Nephron progenitor cell (in vitro differentiated cells): ENCODE measurements around the gene ASTN2.

Experiments used
- DNase-seq: peaks from one replicate; pipeline ENCODE4 v3.0.0; 2021
- H3K27ac Mint-ChIP-seq: 2 replicates; pipeline ENCODE4 v1.8.0; 2021; ENCODE audit warnings: mild to moderate bottlenecking, moderate library complexity, mixed read lengths
- H3K27me3 Mint-ChIP-seq: 2 replicates; pipeline ENCODE4 v1.8.0; 2021; ENCODE audit warnings: mild to moderate bottlenecking, low read depth, mixed read lengths; ENCODE audit not compliant: poor library complexity
- H3K36me3 Mint-ChIP-seq: 2 replicates; pipeline ENCODE4 v1.8.0; 2021; ENCODE audit warnings: low read depth, mixed read lengths
- H3K4me1 Mint-ChIP-seq: 2 replicates; pipeline ENCODE4 v1.8.0; 2021; ENCODE audit warnings: mixed read lengths
- H3K4me3 Mint-ChIP-seq: 2 replicates; pipeline ENCODE4 v1.8.0; 2021; ENCODE audit warnings: mild to moderate bottlenecking, moderate library complexity, mixed read lengths
- H3K9me3 Mint-ChIP-seq: 2 replicates; pipeline ENCODE4 v1.8.0; 2021; ENCODE audit warnings: mild to moderate bottlenecking, moderate library complexity, mixed read lengths
- TF ChIP-seq, protein P1 (sequence below): fragments of 200-600 bp; sonication (generic); IDR thresholded peaks from 2 replicates; pipeline ENCODE4 v1.5.0; 2021; ENCODE audit warnings: antibody characterized with exemption

Gene ASTN2

DNA sequence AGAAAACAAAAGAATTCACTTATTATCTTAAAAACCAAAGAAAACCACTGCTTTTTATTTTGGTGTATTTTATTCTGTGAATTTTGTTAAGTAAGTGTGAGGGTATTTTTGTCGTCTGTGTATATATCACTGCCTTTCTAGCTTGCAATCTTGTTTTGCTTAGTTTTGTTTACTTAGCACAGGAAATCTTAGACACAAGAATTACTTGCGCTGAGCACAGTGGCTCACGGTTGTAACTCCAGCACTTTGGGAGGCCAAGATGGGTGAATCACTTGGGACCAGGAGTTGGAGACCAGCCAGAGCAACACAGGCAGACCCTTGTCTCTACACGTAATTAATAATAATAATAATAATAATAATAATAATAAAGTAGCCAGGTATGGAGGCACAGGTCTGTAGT is 1030.9 kb downstream of the ASTN2 start:
- H3K27me3 Mint-ChIP-seq, result peaks cover 9% of the 10 kb centered on the region
- H3K4me1 Mint-ChIP-seq, result peaks cover 21% of the 10 kb centered on the region
- DNase-seq, result no peak
- H3K27ac Mint-ChIP-seq, result no peak overlapping the region
- peaks cover 18% of the 10 kb centered on the region for H3K36me3 Mint-ChIP-seq
- no peaks in the 10 kb centered on the region for H3K9me3 Mint-ChIP-seq
- no peak overlapping the region for H3K4me3 Mint-ChIP-seq
- TF ChIP-seq, protein P1, sequence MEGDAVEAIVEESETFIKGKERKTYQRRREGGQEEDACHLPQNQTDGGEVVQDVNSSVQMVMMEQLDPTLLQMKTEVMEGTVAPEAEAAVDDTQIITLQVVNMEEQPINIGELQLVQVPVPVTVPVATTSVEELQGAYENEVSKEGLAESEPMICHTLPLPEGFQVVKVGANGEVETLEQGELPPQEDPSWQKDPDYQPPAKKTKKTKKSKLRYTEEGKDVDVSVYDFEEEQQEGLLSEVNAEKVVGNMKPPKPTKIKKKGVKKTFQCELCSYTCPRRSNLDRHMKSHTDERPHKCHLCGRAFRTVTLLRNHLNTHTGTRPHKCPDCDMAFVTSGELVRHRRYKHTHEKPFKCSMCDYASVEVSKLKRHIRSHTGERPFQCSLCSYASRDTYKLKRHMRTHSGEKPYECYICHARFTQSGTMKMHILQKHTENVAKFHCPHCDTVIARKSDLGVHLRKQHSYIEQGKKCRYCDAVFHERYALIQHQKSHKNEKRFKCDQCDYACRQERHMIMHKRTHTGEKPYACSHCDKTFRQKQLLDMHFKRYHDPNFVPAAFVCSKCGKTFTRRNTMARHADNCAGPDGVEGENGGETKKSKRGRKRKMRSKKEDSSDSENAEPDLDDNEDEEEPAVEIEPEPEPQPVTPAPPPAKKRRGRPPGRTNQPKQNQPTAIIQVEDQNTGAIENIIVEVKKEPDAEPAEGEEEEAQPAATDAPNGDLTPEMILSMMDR, result no peak

DNA sequence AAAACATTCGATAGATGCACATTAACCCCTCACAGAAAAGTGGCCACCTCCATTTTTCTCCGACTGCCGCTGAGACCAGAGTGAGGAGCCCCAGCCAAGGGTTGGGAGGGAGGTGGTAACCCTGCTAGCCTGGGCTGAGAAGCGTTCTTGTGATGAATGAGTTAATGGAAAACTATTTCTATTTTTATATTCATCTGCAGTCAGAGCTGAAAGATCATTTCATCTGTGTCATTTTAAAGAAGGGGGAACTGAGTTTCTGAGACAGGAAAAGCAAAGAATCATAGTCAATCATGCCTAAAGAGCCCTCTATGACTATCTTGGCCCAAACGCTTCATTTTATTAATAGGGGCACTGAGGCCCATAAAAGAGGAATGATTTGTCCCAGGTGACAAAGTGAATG is 1031.7 kb downstream of the ASTN2 start:
- Mint-ChIP-seq H3K27me3 (peaks cover 14% of the 10 kb centered on the region), H3K4me3 (no peak overlapping the region), H3K9me3 (no peaks in the 10 kb centered on the region), H3K36me3 (peaks cover 18% of the 10 kb centered on the region), H3K27ac (no peak overlapping the region), H3K4me1 (peaks cover 20% of the 10 kb centered on the region)
- TF ChIP-seq, protein P1, result no peak
- no peak for DNase-seq

DNA sequence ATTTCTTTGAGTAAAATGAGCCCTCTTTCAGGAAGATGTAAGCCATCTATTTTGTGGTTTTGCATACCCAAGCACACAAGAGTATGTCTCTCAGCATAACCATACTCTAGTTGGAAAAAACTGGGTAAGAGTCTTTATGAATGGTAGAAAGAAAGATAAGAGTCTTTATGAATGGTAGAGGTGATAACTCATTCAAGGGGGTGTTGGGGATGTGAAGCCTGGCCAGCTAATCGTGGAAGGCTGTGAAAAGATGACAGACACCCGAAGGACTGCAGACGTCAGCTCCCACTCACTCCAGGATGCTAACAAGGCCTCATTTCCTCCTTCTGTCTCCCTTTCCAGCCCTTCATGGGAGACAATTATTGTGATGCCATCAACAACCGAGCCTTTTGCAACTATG is 1032.8 kb downstream of the ASTN2 start:
- Mint-ChIP-seq H3K4me3 (no peak overlapping the region), H3K27me3 (peaks cover 14% of the 10 kb centered on the region), H3K4me1 (peaks cover 16% of the 10 kb centered on the region), H3K36me3 (peaks cover 13% of the 10 kb centered on the region), H3K27ac (no peak overlapping the region), H3K9me3 (no peaks in the 10 kb centered on the region)
- no peak for DNase-seq
- TF ChIP-seq, protein P1, result no peak

DNA sequence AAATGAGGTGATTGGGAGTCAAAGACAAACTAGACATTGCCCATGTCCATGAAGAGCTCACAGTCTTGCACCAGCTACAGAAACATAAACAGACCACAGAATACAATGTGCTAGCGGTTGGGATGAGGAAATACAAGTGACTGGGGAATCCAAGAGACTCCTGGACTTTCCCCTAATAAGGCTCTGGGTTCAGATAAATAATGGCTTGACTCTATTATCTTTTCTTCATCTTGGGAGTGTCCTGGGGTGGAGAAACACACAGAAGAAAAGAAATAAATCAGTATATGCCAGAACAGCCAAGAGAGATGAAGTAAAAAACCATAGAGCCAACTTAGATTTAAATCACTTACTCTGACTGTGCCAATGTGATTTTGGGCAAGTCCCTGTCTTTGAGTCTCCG is 1033.5 kb downstream of the ASTN2 start:
- no peaks in the 10 kb centered on the region for H3K9me3 Mint-ChIP-seq
- peaks cover 14% of the 10 kb centered on the region for H3K27me3 Mint-ChIP-seq
- peaks cover 16% of the 10 kb centered on the region for H3K4me1 Mint-ChIP-seq
- H3K4me3 Mint-ChIP-seq, result no peak overlapping the region
- no peak for DNase-seq
- no peak overlapping the region for H3K27ac Mint-ChIP-seq
- TF ChIP-seq, protein P1, result no peak
- peaks cover 7% of the 10 kb centered on the region for H3K36me3 Mint-ChIP-seq

DNA sequence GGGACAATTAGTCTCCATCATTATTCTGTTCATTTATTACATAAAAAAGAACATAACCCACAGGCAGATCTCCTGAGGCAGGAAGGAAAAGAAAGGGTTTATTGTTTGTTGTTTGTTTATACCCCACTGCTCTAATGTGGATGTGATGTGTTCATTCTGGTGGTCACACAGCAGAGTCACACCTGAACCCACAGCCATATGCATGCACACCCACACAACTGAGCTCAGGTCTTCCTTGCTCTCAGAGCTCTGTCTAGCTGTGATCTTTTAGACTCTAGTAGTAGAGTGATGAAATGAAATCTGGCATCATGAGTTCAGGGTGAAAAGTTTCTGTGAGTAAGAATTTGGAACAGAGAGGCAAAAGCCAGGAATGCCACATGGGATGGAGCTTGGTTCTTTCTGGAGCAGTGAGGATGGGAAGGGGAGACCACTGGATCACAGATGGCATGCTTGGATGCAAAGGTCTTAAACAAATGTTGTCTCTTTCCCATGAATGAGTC is 1034.3 kb downstream of the ASTN2 start:
- Mint-ChIP-seq H3K4me1 (peaks cover 16% of the 10 kb centered on the region), H3K36me3 (peaks cover 4% of the 10 kb centered on the region), H3K27ac (no peak overlapping the region), H3K27me3 (peaks cover 14% of the 10 kb centered on the region), H3K4me3 (no peak overlapping the region), H3K9me3 (no peaks in the 10 kb centered on the region)
- TF ChIP-seq, protein P1, result no peak
- no peak for DNase-seq

DNA sequence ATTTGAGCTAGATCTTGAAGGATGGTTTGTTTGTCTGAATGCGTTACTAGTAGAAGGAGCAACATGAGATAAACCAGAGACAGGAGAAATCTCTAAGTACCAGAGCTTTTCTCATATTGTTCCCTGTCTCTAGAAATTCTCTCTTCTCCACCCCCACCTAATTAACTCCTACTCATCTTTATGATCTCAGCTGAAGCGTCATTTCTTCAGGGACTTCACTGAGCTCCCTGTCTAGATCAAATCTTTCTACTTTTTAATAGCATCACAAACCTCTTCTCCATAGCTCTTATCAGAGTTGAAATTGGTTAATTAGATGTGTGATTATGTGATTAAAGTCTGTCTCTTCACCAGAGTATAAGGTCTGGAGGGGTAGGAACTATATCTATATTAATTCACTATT is 1035.0 kb downstream of the ASTN2 start:
- Mint-ChIP-seq H3K27me3 (peaks cover 14% of the 10 kb centered on the region), H3K4me3 (no peak overlapping the region), H3K9me3 (no peaks in the 10 kb centered on the region), H3K36me3 (no peaks in the 10 kb centered on the region), H3K27ac (no peak overlapping the region), H3K4me1 (peaks cover 16% of the 10 kb centered on the region)
- TF ChIP-seq, protein P1, result no peak
- no peak for DNase-seq
